CD1c-positive myeloid dendritic cell (primary cell): ENCODE measurements around the gene MYO3A.
A peak's percentile ranks its signal among the peaks of the same experiment; 100 is the strongest.
"Not testable (repeated sequence)": the region's sequence is repeated elsewhere in the genome, so short reads cannot be mapped to it uniquely, and the experiment has no call there.

ENCODE experiments used
- DNase-seq: peaks from one replicate; pipeline ENCODE4 v3.0.0-alpha.2; 2016; ENCODE audit errors: extremely low spot score

Gene MYO3A

GRCh38 chr10:26081459-26081858 is 147.4 kb downstream of the MYO3A start:
- DNase-seq, result no peak

DNA sequence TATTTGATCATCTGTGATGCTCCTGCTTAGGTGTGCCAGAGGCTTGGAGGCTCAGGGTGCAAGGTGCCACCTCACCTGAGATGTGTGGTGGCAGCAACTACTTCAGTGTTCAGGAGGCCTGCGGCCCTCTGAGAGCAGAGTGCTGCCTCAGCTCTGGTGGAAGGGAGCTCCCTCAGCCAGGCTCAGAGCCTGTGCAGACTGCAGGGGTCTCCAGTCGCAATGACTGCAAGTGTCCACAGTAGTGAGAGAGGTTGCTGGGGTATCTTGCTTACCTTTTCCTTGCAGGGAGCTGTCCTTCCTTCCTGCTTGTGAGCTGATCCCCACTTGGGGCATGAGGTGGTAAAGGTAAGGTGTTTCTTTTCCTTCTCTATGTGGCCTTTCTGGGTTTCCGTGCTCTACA is 151.5 kb downstream of the MYO3A start:
- no peak for DNase-seq

GRCh38 chr10:26087666-26088065 is 153.6 kb downstream of the MYO3A start:
- DNase-seq, result no peak

GRCh38 chr10:26090026-26090425 is 156.0 kb downstream of the MYO3A start:
- DNase-seq, result peak; percentile 6

GRCh38 chr10:26090762-26091161 is 156.7 kb downstream of the MYO3A start:
- DNase-seq, result no peak

DNA sequence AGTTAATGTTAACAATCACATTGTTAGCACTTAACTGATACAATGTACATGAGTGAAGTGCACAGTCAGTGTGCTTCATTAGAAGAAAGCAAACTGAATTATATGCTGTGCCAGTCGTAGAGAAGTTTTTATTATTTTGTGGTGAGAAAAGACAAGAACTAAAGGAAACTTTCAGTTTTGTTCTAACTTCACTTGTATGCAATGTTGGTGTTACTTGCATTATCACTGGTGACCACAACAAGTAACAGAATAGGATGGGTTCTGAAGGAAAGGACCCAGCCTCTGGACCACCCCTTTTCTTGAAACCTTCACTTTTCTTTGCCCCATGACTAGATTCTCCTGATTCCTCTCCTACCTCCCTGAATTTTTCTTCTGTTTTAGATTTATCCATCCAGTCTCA is 159.2 kb downstream of the MYO3A start:
- DNase-seq, result no peak

GRCh38 chr10:26095781-26096180 is 161.8 kb downstream of the MYO3A start:
- DNase-seq, result no peak

DNA sequence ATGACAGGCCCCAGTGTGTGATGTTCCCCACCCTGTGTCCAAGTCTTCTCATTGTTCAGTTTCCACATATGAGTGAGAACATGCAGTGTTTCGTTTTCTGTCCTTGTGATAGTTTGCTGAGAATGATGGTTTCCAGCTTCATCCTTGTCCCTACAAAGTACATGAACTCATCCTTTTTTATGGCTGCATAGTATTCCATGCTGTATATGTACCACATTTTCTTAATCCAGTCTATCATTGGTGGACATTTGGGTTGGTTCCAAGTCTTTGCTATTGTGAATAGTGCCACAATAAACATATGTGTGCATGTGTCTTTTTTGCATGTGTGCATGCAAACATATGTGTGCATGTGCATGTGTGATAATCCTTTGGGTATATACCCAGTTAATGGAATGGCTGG is 163.5 kb downstream of the MYO3A start:
- not testable (repeated sequence) for DNase-seq

DNA sequence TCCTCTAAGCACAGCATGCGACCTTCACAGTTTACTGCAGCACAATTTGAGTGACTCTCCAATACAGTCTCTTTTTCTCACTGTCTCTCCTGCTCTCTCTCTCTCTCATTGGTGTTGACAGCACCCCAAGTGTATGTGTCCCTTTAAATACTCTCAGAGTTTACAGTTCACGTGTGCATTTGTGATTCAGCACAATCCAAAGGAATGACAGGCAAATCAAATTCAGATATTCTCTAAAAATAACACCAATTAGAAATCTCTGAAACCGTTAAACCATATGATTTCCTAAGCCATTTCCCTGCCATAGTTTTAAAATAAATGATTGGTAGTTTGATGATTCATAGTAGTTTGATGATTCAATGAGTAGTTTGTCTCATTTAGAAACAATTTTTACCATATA is 178.5 kb downstream of the MYO3A start:
- DNase-seq, result no peak

DNA sequence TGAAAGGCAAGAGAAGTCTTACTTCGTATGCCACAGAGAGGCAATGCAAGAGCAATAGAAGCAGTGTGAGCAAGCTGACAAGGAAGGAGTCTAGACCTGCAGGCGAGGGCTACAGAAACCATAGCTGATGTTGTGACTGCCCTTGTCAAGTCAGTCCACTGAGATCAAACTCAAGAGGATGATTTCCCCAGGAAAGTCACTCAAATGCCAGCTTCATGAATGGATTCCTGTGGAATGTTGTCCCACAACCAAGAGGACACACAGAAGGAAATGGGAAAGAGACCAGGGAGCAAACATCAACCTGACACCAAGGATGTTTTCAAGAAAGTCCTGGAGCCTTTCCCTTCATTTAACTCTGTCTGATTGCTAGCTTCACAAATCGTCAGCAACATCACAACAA is 204.6 kb downstream of the MYO3A start:
- no peak for DNase-seq

- no peak for DNase-seq
Observed at GRCh38 chr10:26156019-26156418, 222.0 kb downstream of the MYO3A start.

DNA sequence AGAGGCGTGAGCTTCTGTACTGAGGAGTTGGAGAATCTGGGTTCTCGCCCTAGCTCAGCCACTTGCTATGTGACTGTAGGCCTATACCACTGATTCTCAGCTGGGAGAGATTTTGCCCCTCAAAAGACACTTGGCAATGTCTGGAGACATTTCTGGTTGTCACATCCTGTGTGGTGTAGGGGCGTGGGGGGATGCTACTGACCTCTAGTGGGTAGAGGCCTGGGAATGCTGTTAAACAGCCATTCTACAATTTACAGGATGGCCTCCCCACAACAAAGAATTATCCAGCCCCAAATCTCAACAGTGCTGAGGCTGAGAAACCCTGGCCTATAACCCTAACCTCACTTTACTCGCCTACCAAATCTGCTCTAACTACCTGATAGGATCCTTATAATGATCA is 223.7 kb downstream of the MYO3A start:
- no peak for DNase-seq

GRCh38 chr10:26169466-26169865 is 235.4 kb downstream of the MYO3A start:
- no peak for DNase-seq

GRCh38 chr10:26172131-26172530 is 238.1 kb downstream of the MYO3A start:
- DNase-seq, result no peak

GRCh38 chr10:26173837-26174236 is 239.8 kb downstream of the MYO3A start:
- DNase-seq, result no peak

- DNase-seq, result no peak
Observed at GRCh38 chr10:26177341-26177740, 243.3 kb downstream of the MYO3A start.

GRCh38 chr10:26194275-26194674 is 260.2 kb downstream of the MYO3A start:
- no peak for DNase-seq

GRCh38 chr10:26197248-26197647 is 263.2 kb downstream of the MYO3A start:
- DNase-seq, result no peak

- no peak for DNase-seq
Observed at GRCh38 chr10:26198119-26198518, 264.1 kb downstream of the MYO3A start.

- DNase-seq, result no peak
Observed at GRCh38 chr10:26199841-26200240, 265.8 kb downstream of the MYO3A start.

DNA sequence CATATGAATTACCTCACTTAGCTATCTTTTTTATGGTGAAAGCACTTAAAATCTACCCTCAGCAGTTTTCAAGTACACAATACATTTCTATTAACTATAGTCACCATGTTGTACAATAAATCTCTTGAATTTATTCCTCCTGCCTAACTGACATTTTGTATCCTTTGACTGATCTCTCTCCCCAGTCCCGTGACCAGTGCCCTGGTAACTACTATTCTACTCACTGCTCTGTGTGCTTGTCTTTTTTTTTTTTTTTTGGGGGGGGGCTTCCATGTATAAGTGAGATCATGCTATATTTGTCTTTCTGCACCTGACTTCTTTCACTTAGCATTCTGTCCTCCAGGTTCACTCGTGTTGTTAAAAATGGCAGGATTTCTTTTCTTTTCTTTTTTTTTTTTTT is 271.2 kb downstream of the MYO3A start:
- no peak for DNase-seq

GRCh38 chr10:26211781-26212444 is 277.9 kb downstream of the MYO3A start:
- no peak for DNase-seq

DNA sequence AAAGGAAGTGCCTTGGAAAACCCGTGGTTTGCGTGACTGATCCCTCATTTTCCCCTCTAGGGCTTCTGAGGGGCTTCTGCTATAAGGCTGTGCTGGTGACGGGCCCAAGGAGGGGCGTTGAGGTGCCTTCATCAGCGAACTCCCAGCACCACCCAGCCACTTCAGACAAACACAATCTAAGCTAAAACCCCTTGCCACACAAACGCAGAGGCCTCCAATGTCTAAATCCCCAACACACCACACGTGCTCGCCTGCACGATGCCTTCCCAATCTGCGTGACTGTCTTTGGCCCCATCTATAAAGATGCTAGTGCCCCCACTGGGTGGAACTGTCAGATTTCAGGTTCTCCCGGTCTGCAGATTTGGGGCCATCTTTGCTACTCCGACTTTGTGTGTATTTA is 278.5 kb downstream of the MYO3A start:
- DNase-seq, result no peak

GRCh38 chr10:26213157-26213800 is 279.2 kb downstream of the MYO3A start:
- no peak for DNase-seq
